ENCODE data around the gene TTLL10.
A peak's percentile ranks its signal among the peaks of the same experiment; 100 is the strongest.

DNA sequence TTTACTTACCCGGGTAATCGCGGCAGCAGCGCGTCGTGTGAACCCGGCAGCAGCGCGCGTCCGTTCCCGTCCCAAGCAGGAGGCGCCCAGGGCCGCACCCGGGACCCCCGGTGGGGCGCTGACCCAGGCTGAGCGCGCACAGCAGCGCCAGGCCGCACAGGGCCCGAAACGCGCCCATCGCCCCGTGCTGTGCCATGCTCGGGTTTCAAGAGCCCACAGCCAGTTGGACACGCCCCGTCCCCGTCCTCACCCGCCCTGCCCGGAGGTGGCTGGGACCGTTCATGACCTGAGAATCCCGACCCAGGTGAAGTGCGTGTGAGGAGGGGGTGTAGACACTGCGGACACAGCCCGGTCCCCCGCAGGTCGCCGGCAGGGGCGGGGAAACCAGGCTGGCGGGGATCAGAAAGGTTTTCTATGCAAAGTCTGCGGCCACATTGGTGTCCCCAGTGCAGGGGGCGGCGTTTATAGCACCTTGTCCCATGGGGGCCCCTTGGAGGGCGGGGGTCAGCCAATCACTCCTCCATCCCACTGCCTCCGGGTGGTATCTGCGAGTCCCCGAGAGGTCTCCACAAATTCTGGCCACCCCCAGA lies 32.8 kb downstream of the TTLL10 start, which contains the start of gene TNFRSF18:
- TF ChIP-seq, protein P1, sequence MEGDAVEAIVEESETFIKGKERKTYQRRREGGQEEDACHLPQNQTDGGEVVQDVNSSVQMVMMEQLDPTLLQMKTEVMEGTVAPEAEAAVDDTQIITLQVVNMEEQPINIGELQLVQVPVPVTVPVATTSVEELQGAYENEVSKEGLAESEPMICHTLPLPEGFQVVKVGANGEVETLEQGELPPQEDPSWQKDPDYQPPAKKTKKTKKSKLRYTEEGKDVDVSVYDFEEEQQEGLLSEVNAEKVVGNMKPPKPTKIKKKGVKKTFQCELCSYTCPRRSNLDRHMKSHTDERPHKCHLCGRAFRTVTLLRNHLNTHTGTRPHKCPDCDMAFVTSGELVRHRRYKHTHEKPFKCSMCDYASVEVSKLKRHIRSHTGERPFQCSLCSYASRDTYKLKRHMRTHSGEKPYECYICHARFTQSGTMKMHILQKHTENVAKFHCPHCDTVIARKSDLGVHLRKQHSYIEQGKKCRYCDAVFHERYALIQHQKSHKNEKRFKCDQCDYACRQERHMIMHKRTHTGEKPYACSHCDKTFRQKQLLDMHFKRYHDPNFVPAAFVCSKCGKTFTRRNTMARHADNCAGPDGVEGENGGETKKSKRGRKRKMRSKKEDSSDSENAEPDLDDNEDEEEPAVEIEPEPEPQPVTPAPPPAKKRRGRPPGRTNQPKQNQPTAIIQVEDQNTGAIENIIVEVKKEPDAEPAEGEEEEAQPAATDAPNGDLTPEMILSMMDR (IDR thresholded peaks at IDR 0.05), result no peak
- no peak for TF ChIP-seq EP300 (IDR thresholded peaks at IDR 0.05; ENCODE audit: low read depth)
- no peak for TF ChIP-seq POLR2A (IDR thresholded peaks at IDR 0.05)
- peak in 1 of 3 donors; percentile 32 for TF ChIP-seq POLR2AphosphoS5 (IDR thresholded peaks at IDR 0.05)

Measured in transverse colon (tissue), 4 donors.